Hepatic stellate cell (primary cell): ENCODE results near the gene SLC25A30.
"Not testable (repeated sequence)": the region's sequence is repeated elsewhere in the genome, so short reads cannot be mapped to it uniquely, and the experiment has no call there.

Experiments used
- DNase-seq: peaks from one replicate; pipeline ENCODE4 v3.0.0; 2011; ENCODE audit warnings: low spot score

The SLC25A30 gene

GRCh38 chr13:45391926-45392325, 26.2 kb downstream of the SLC25A30 start:
- DNase-seq: no peak

- DNase-seq: not testable (repeated sequence)
Observed at GRCh38 chr13:45391128-45391527, 27.0 kb downstream of the SLC25A30 start.

GRCh38 chr13:45390348-45390747, 27.8 kb downstream of the SLC25A30 start:
- DNase-seq: not testable (repeated sequence)

GRCh38 chr13:45388664-45389063, 29.5 kb downstream of the SLC25A30 start:
- no peak for DNase-seq

- not testable (repeated sequence) for DNase-seq
Observed at GRCh38 chr13:45386892-45387575, 31.1 kb downstream of the SLC25A30 start.

- DNase-seq: no peak
Observed at GRCh38 chr13:45385907-45386553, 32.1 kb downstream of the SLC25A30 start.

GRCh38 chr13:45385320-45385719, 32.9 kb downstream of the SLC25A30 start:
- no peak for DNase-seq

GRCh38 chr13:45384474-45385174, 33.5 kb downstream of the SLC25A30 start:
- DNase-seq: no peak

- not testable (repeated sequence) for DNase-seq
Observed at GRCh38 chr13:45382739-45383138, 35.4 kb downstream of the SLC25A30 start.

- DNase-seq: no peak
Observed at GRCh38 chr13:45381196-45381595, 37.0 kb downstream of the SLC25A30 start.

- DNase-seq: not testable (repeated sequence)
Observed at GRCh38 chr13:45380708-45381107, 37.5 kb downstream of the SLC25A30 start.

- not testable (repeated sequence) for DNase-seq
Observed at GRCh38 chr13:45379516-45379915, 38.7 kb downstream of the SLC25A30 start.

GRCh38 chr13:45378786-45379185, 39.4 kb downstream of the SLC25A30 start:
- DNase-seq: not testable (repeated sequence)

GRCh38 chr13:45377314-45377713, 40.9 kb downstream of the SLC25A30 start:
- DNase-seq: not testable (repeated sequence)

GRCh38 chr13:45376651-45377050, 41.5 kb downstream of the SLC25A30 start:
- DNase-seq: not testable (repeated sequence)

GRCh38 chr13:45374917-45375316, 43.3 kb downstream of the SLC25A30 start:
- no peak for DNase-seq

GRCh38 chr13:45373162-45373547, 45.0 kb downstream of the SLC25A30 start:
- no peak for DNase-seq

- DNase-seq: no peak
Observed at GRCh38 chr13:45372189-45373161, 45.7 kb downstream of the SLC25A30 start.

GRCh38 chr13:45370922-45371406, 47.2 kb downstream of the SLC25A30 start:
- peak; percentile 92 for DNase-seq

- DNase-seq: no peak
Observed at GRCh38 chr13:45369116-45369515, 49.1 kb downstream of the SLC25A30 start.

- no peak for DNase-seq
Observed at GRCh38 chr13:45368571-45368970, 49.6 kb downstream of the SLC25A30 start.

- DNase-seq: no peak
Observed at GRCh38 chr13:45368005-45368404, 50.2 kb downstream of the SLC25A30 start.
